Nucleus accumbens (tissue), 56 donors: ENCODE measurements around the gene LEMD1.
A peak's percentile ranks its signal among the peaks of the same experiment; 100 is the strongest.

Experiments used
- DNase-seq, 56 donors: peaks; one replicate each; lab custom pipeline; 2025; lab: John Stamatoyannopoulos, UW

LEMD1 gene

GRCh38 chr1:205358579-205358978, 63.3 kb downstream of the LEMD1 start:
- DNase-seq = no peak

- DNase-seq = no peak
Observed at GRCh38 chr1:205357567-205357966, 64.3 kb downstream of the LEMD1 start.

- DNase-seq = peak in 28 of 56 donors; percentile 10 to 67 (median 37)
Observed at GRCh38 chr1:205356440-205357139, 65.3 kb downstream of the LEMD1 start, which contains the start of gene KLHDC8A. Gene KLHDC8A, minus strand, starts transcription at chr1:205356922. Its CDS starts 13,318 bp downstream, at chr1:205343604.

- peak in 11 of 56 donors; percentile 13 to 56 (median 25) for DNase-seq
Observed at GRCh38 chr1:205355075-205355453, 66.8 kb downstream of the LEMD1 start.

GRCh38 chr1:205354259-205355074, 67.4 kb downstream of the LEMD1 start:
- peak in 29 of 56 donors; percentile 13 to 85 (median 47) for DNase-seq

GRCh38 chr1:205353612-205354011, 68.2 kb downstream of the LEMD1 start:
- no peak for DNase-seq

- DNase-seq = no peak
Observed at GRCh38 chr1:205353191-205353590, 68.7 kb downstream of the LEMD1 start.

- no peak for DNase-seq
Observed at GRCh38 chr1:205351984-205352713, 69.7 kb downstream of the LEMD1 start.

- no peak for DNase-seq
Observed at GRCh38 chr1:205350691-205351141, 71.1 kb downstream of the LEMD1 start.

GRCh38 chr1:205350124-205350523, 71.7 kb downstream of the LEMD1 start:
- DNase-seq = no peak

GRCh38 chr1:205348554-205349487, 73.0 kb downstream of the LEMD1 start:
- DNase-seq = no peak

- DNase-seq = peak in 4 of 56 donors; percentile 17 to 34 (median 19)
Observed at GRCh38 chr1:205346956-205347574, 74.8 kb downstream of the LEMD1 start.

GRCh38 chr1:205345761-205346160, 76.1 kb downstream of the LEMD1 start:
- DNase-seq = no peak

- DNase-seq = peak in 19 of 56 donors; percentile 9 to 58 (median 31)
Observed at GRCh38 chr1:205344066-205344928, 77.6 kb downstream of the LEMD1 start.

GRCh38 chr1:205343431-205344065, 78.3 kb downstream of the LEMD1 start:
- DNase-seq = peak in 1 of 56 donors; percentile 8

- DNase-seq = no peak
Observed at GRCh38 chr1:205342986-205343385, 78.9 kb downstream of the LEMD1 start.

- no peak for DNase-seq
Observed at GRCh38 chr1:205340676-205341075, 81.2 kb downstream of the LEMD1 start.

- no peak for DNase-seq
Observed at GRCh38 chr1:205339717-205340116, 82.1 kb downstream of the LEMD1 start.
